Prostate gland (tissue), 2 donors: Measurements from ENCODE around the gene ADAMTS7.

ENCODE experiments used
- POLR2A ChIP-seq: fragments of 450-650 bp; IDR thresholded peaks from one replicate; pipeline ENCODE4 v1.6.1; 2016; ENCODE audit warnings: antibody characterized with exemption, mild to moderate bottlenecking
- POLR2AphosphoS5 ChIP-seq: sonication (generic); formaldehyde crosslinking; IDR thresholded peaks from one replicate; pipeline ENCODE4 v1.6.1; 2017; ENCODE audit warnings: antibody characterized with exemption
- TF ChIP-seq, protein P1 (sequence below), 4 experiments: fragments of 200-600 bp in 2 of 4; fragments of 450-650 bp in 2 of 4; sonication (generic) in 2 of 4; IDR thresholded peaks; 1 replicate in 3 of 4; 2 replicates in 1 of 4; pipeline ENCODE4 v1.5.1; 2016 to 2019; ENCODE audit warnings: antibody characterized with exemption in 4 of 4, mild to moderate bottlenecking in 2 of 4, moderate library complexity in 2 of 4

- TF ChIP-seq POLR2A: no peak
- TF ChIP-seq, protein P1, sequence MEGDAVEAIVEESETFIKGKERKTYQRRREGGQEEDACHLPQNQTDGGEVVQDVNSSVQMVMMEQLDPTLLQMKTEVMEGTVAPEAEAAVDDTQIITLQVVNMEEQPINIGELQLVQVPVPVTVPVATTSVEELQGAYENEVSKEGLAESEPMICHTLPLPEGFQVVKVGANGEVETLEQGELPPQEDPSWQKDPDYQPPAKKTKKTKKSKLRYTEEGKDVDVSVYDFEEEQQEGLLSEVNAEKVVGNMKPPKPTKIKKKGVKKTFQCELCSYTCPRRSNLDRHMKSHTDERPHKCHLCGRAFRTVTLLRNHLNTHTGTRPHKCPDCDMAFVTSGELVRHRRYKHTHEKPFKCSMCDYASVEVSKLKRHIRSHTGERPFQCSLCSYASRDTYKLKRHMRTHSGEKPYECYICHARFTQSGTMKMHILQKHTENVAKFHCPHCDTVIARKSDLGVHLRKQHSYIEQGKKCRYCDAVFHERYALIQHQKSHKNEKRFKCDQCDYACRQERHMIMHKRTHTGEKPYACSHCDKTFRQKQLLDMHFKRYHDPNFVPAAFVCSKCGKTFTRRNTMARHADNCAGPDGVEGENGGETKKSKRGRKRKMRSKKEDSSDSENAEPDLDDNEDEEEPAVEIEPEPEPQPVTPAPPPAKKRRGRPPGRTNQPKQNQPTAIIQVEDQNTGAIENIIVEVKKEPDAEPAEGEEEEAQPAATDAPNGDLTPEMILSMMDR (IDR thresholded peaks at IDR 0.05): no peak
- no peak for TF ChIP-seq POLR2AphosphoS5
Measured at GRCh38 chr15:78800189-78800588, 11.1 kb downstream of the ADAMTS7 start.
